Naive thymus-derived CD8-positive, alpha-beta T cell (primary cell): ENCODE results near the gene TBCCD1. TPM values are rescaled to one million over a fixed set of nuclear protein-coding genes. Genes with fewer than 3 reads are reported as not detected.
"Not testable (repeated sequence)": the region's sequence is repeated elsewhere in the genome, so short reads cannot be mapped to it uniquely, and the experiment has no call there.

Experiments
- ATAC-seq, 2 donors: fragments of 150-1000 bp; cut with Tn5 transposase in 1 of 2; sonication (Bioruptor Pico), chemical (Tn5 transposase) in 1 of 2; 1 replicate in 1 of 2; 2 replicates in 1 of 2; pipeline ENCODE4 v1.10.0; 2021; ENCODE audit warnings: mild to moderate bottlenecking in 2 of 2, moderate library complexity in 2 of 2
- POLR2A ChIA-PET: fragments of 350-600 bp; sonication (Branson Sonifier 250); formaldehyde crosslinking; loops from one replicate; lab custom pipeline; 2021; ENCODE audit warnings: antibody characterized with exemption; lab: Charles Lee
- DNase-seq, 10 donors: peaks; one replicate each; pipeline versions ENCODE4 v3.0.0 to v3.0.0-alpha.2; 2020 to 2022
- H3K27ac Mint-ChIP-seq, 10 donors: one replicate each; pipeline ENCODE4 v1.8.0; 2020 to 2022; ENCODE audit warnings: mild to moderate bottlenecking in 10 of 10, mixed read lengths in 10 of 10, moderate library complexity in 4 of 10, inconsistent platforms in 1 of 10
- H3K27me3 Mint-ChIP-seq, 5 donors: one replicate each; pipeline ENCODE4 v1.8.0; 2021 to 2022; ENCODE audit warnings: mixed read lengths in 5 of 5
- H3K36me3 Mint-ChIP-seq, 3 donors: one replicate each; pipeline ENCODE4 v1.8.0; 2020 to 2022; ENCODE audit warnings: mixed read lengths in 3 of 3, mild to moderate bottlenecking in 2 of 3, inconsistent platforms in 1 of 3
- H3K4me1 Mint-ChIP-seq, 4 donors: one replicate each; pipeline ENCODE4 v1.8.0; 2021 to 2022; ENCODE audit warnings: mixed read lengths in 4 of 4
- H3K4me3 Mint-ChIP-seq, 10 donors: one replicate each; pipeline ENCODE4 v1.8.0; 2020 to 2022; ENCODE audit warnings: mild to moderate bottlenecking in 10 of 10, mixed read lengths in 10 of 10, moderate library complexity in 6 of 10, inconsistent platforms in 1 of 10
- H3K9me3 Mint-ChIP-seq, 9 donors: one replicate each; pipeline ENCODE4 v1.8.0; 2020 to 2022; ENCODE audit warnings: mixed read lengths in 9 of 9, mild to moderate bottlenecking in 3 of 9, inconsistent platforms in 1 of 9, moderate library complexity in 1 of 9
- polyA plus RNA-seq, 3 donors: library from polyadenylated mRNA; unstranded; fragments of 300-500 nt; fragmentation: Illumina TruSeq; gene quantifications; one replicate each; pipeline ENCODE4 v1.2.3, GENCODE V29; 2021
- total RNA-seq, 8 experiments: library from RNA in 2 of 8; stranded (reverse) in 2 of 8; gene quantifications; one replicate each; pipeline ENCODE4 v1.2.3 and lab custom pipeline; 2021 to 2026

The TBCCD1 gene
- total and polyA plus RNA-seq, 5 experiments from 2014 or later: 11.9 to 22.7 (median 17.7) TPM

DNA sequence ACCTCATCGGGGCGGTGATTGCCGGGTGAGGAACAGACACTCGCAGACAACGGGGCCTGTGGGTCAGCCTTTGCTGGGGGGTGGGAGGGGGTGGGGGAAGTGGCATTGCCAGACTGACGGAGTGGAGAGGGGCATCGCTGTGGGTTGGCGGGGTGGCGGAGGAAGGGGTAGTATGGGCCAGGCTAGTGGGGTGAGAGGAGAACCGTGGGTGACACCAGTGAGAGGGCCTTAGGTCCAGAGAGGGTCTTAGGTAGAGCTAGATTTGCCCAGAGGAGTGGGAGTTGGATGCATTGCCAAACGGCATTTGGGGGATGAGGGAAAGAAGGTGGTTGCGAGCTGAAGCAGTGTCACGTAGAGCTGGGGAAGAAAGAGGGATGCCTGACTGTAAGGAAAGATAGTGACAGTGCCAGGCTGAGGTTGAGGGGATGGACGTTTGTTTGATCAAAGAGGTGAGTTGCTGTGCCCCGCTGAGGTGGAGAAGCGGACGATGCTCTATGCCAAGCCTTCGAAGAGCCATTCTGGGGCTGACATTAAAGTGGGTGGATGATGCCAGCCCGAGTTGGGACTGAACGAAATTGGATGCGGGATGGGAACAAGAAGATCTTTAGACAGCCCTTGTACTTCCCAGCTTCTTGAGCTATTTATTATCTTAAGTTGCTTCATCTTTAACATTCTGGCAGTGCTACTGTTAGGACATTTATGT, 4.0 kb upstream of the TBCCD1 start:
- ATAC-seq (no peak), DNase-seq (peak in 2 of 10 donors; percentile 1 to 4)
- Mint-ChIP-seq H3K9me3 (no peaks in the 10 kb centered on the region), H3K4me1 (peaks cover 30 to 59% (median 53%) of the 10 kb centered on the region in 4 donors), H3K27ac (peak overlapping the region; percentile 74 to 99 (median 98)), H3K27me3 (no peaks in the 10 kb centered on the region), H3K36me3 (peaks cover 0 to 38% (median 13%) of the 10 kb centered on the region in 3 donors), H3K4me3 (peak overlapping the region; percentile 91 to 99 (median 96))
- POLR2A ChIA-PET: interaction anchor here (0.9 to 5.6 kb wide), 9 partner anchors 9 to 985 kb away, joined by 3 to 85 read pairs (median 5); partner anchors contain the start of genes EIF4A2, SENP2 and TRA2B

DNA sequence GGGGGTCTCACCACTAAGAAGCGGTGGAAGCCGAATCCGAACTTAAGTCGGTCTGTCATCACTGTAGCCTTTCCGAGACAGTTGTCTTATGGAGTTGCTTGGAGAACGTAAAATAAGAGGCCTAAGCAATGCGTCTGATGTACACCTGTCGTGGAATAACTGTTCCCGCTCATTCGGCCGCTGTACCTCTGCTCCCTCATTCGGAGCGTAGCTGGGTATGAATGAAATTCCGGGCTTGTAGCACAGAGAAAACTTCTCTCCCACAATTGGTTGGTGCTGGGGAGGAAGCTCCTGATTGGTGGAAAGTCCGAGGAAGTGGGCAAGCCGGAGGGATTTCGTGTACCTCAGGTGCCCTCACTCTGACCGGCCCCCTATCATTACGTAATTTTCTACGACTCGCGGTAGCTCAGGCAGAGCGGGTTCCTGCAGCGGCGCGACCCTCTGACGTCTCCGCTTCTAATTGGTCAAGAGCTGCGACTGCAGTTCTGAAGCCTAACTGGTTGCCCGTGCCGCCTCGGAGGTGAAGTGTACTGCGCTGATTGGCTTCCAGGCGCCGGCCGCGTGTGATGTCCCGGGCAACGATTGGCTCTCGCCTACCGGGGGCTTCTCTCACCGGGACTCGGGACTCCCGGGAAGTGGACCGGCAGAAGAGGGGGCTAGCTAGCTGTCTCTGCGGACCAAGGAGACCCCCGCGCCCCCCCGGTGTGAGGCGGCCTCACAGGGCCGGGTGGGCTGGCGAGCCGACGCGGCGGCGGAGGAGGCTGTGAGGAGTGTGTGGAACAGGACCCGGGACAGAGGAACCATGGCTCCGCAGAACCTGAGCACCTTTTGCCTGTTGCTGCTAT, 3.2 kb upstream of the TBCCD1 start, which contains the start of gene DNAJB11:
TSS of gene DNAJB11 (plus strand) at position 625 of the 845 bp plus-strand sequence. CDS start at position 803, 178 bp downstream.
- Mint-ChIP-seq H3K27ac (peak within 1 kb of the TSS; percentile 78 to 99 (median 98)), H3K4me3 (peak within 1 kb of the TSS; percentile 91 to 99 (median 96)), H3K36me3 (peaks cover 0 to 30% (median 8%) of the 10 kb centered on the region in 3 donors), H3K9me3 (no peaks in the 10 kb centered on the region), H3K4me1 (peaks cover 28 to 65% (median 53%) of the 10 kb centered on the region in 4 donors), H3K27me3 (no peaks in the 10 kb centered on the region)
- ATAC-seq: peak; percentile 84 to 86
- POLR2A ChIA-PET: interaction anchor here (0.9 to 5.6 kb wide), 9 partner anchors 8 to 984 kb away, joined by 3 to 85 read pairs (median 5); partner anchors contain the start of genes EIF4A2, SENP2 and TRA2B
- peak; percentile 92 to 99 (median 98) for DNase-seq

- H3K27me3 Mint-ChIP-seq: no peaks in the 10 kb centered on the region
- peaks cover 0 to 25% (median 8%) of the 10 kb centered on the region in 3 donors for H3K36me3 Mint-ChIP-seq
- peaks cover 28 to 68% (median 53%) of the 10 kb centered on the region in 4 donors for H3K4me1 Mint-ChIP-seq
- POLR2A ChIA-PET: interaction anchor here (0.9 to 5.6 kb wide), 7 partner anchors 47 to 984 kb away, joined by 3 to 85 read pairs (median 5); partner anchors contain the start of genes EIF4A2, SENP2 and TRA2B
- peak overlapping the region; percentile 78 to 99 (median 98) for H3K27ac Mint-ChIP-seq
- no peaks in the 10 kb centered on the region for H3K9me3 Mint-ChIP-seq
- ATAC-seq (no peak), DNase-seq (no peak)
- H3K4me3 Mint-ChIP-seq: peak overlapping the region; percentile 91 to 99 (median 96)
Observed at GRCh38 chr3:186569779-186570095, 2.6 kb upstream of the TBCCD1 start.

GRCh38 chr3:186569361-186569760, 2.2 kb upstream of the TBCCD1 start:
- H3K9me3 Mint-ChIP-seq, ATAC-seq, H3K27me3 Mint-ChIP-seq, DNase-seq: not testable (repeated sequence)
- Mint-ChIP-seq H3K4me1 (peaks cover 28 to 69% (median 53%) of the 10 kb centered on the region in 4 donors), H3K36me3 (peaks cover 0 to 21% (median 8%) of the 10 kb centered on the region in 3 donors), H3K4me3 (peak overlapping the region; percentile 91 to 99 (median 96)), H3K27ac (peak overlapping the region in 9 of 10 donors; percentile 91 to 99 (median 99))
- POLR2A ChIA-PET: interaction anchor here (2.7 to 5.6 kb wide), 2 partner anchors 215 to 632 kb away, joined by 22 to 85 read pairs; partner anchors contain the start of genes EIF4A2 and TRA2B

DNA sequence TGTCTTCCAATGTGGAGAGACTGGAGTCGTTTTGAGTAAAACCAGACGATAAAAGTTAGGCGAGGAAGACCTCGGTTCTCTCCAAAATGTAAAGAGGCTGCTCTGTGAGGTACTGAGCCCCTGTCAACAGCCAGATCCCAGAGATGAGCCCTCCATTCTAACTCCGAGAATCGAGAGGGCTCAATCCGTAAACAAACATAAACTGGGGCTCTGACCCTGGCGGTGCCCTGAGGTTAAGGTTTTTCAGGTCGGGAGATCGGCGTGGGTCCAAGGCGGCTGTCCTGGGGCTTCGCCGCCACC, 417 bp downstream of the TBCCD1 start:
- peaks cover 34 to 78% (median 68%) of the 10 kb centered on the region in 4 donors for H3K4me1 Mint-ChIP-seq
- no peak for DNase-seq
- no peaks in the 10 kb centered on the region for H3K9me3 Mint-ChIP-seq
- H3K36me3 Mint-ChIP-seq: peaks cover 0 to 18% (median 8%) of the 10 kb centered on the region in 3 donors
- no peaks in the 10 kb centered on the region for H3K27me3 Mint-ChIP-seq
- peak overlapping the region; percentile 92 to 97 (median 94) for H3K4me3 Mint-ChIP-seq
- POLR2A ChIA-PET: interaction anchor here (1.0 to 5.6 kb wide), 4 partner anchors 48 to 629 kb away, joined by 3 to 85 read pairs (median 5); partner anchors contain the start of gene EIF4A2
- ATAC-seq: no peak
- H3K27ac Mint-ChIP-seq: peak overlapping the region; percentile 90 to 98 (median 97)

DNA sequence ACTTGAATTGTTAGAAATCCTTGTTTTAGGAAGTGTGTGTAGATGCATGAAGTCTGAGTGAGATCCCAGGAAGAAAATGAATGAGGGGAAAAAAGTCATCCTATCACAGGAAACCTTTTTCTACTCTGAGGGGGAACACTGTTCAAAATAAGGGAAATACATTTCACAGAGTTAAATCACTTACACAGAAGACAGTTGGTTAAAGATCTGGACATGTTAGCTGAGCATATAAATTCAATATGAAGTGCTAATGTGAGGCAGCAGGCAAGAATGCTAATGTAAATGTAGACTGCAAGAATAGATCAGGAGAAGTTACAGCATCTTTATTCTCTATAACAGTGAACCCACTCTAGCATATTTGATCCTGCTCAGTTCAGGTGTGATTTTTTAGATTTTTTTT, 2.6 kb downstream of the TBCCD1 start:
- no peak for DNase-seq
- Mint-ChIP-seq H3K36me3 (peaks cover 0 to 32% (median 12%) of the 10 kb centered on the region in 3 donors), H3K4me1 (peaks cover 30 to 78% (median 67%) of the 10 kb centered on the region in 4 donors), H3K9me3 (no peaks in the 10 kb centered on the region), H3K4me3 (peak overlapping the region in 8 of 10 donors; percentile 2 to 44 (median 26)), H3K27ac (peak overlapping the region in 3 of 10 donors; percentile 21 to 82 (median 48)), H3K27me3 (no peaks in the 10 kb centered on the region)
- no peak for ATAC-seq
- POLR2A ChIA-PET: no interaction called here

DNA sequence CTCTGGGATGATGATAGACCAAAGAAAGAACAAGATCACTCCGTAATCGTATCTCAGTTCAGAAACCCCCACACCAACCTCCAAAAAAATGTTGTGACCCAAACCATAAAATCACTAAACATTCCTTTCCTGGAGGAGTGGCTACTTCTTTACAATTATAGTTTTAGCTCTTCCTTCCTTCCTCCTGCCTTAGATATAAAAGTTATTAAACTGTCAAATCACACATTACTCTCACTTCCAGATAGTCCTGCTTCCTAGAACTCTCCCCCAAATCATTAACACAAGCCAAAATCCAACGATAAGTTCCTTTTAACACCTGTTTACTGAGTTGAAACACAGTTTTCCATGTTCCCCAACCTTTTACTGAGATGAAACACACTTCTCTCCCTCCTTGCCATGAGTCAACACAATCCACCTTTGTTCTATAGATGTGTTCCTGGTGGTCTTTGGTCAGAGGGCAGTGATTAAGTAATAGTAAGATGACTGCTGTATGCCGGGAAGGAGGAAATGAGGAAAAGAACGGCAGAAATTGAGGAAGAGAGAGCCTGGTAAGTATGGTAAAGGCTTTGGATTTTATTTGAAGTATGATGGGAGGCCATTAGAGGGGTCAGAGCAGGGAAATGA, 14.6 kb downstream of the TBCCD1 start:
- peaks cover 7 to 76% (median 16%) of the 10 kb centered on the region in 3 donors for H3K36me3 Mint-ChIP-seq
- peak overlapping the region in 2 of 10 donors; percentile 21 to 77 for H3K27ac Mint-ChIP-seq
- POLR2A ChIA-PET: no interaction called here
- peaks cover 0 to under 1% (median under 1%) of the 10 kb centered on the region in 4 donors for H3K4me1 Mint-ChIP-seq
- no peak for ATAC-seq
- no peaks in the 10 kb centered on the region for H3K9me3 Mint-ChIP-seq
- no peaks in the 10 kb centered on the region for H3K27me3 Mint-ChIP-seq
- no peak for DNase-seq
- H3K4me3 Mint-ChIP-seq: no peak overlapping the region

DNA sequence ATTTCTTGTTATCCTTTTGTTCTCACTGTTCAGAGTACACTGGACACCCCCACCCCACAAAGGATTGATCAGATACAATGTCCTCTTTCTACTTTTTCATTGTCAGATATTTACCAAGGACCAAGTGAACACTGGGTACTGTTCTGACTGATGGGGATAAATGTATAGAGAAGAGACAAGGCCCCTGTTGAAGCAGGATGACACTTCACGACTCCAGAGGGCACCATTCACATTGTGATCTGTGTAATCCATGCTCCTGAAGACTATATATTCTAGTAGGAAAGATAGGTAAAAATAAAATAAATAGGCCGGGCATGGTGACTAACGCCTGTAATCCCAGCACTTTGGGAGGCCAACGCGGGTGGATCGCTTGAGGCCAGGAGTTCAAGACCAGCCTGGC, 15.8 kb downstream of the TBCCD1 start:
- H3K9me3 Mint-ChIP-seq: no peaks in the 10 kb centered on the region
- no peak overlapping the region for H3K27ac Mint-ChIP-seq
- ATAC-seq: no peak
- POLR2A ChIA-PET: no interaction called here
- no peak for DNase-seq
- no peaks in the 10 kb centered on the region for H3K4me1 Mint-ChIP-seq
- H3K27me3 Mint-ChIP-seq: no peaks in the 10 kb centered on the region
- peaks cover 4 to 72% (median 12%) of the 10 kb centered on the region in 3 donors for H3K36me3 Mint-ChIP-seq
- no peak overlapping the region for H3K4me3 Mint-ChIP-seq

- Mint-ChIP-seq H3K27ac (no peak overlapping the region), H3K4me3 (no peak overlapping the region), H3K9me3 (no peaks in the 10 kb centered on the region), H3K36me3 (peaks cover 4 to 68% (median 12%) of the 10 kb centered on the region in 3 donors), H3K4me1 (no peaks in the 10 kb centered on the region), H3K27me3 (no peaks in the 10 kb centered on the region)
- POLR2A ChIA-PET: no interaction called here
- DNase-seq: no peak
- no peak for ATAC-seq
Observed at GRCh38 chr3:186549497-186549896, 17.6 kb downstream of the TBCCD1 start.

- Mint-ChIP-seq H3K4me3 (no peak within 1 kb of the TSS), H3K27ac (no peak within 1 kb of the TSS), H3K9me3 (no peaks in the 10 kb centered on the region), H3K27me3 (no peaks in the 10 kb centered on the region), H3K4me1 (peaks cover 6 to 11% (median 9%) of the 10 kb centered on the region in 4 donors), H3K36me3 (peaks cover 4 to 39% (median 5%) of the 10 kb centered on the region in 3 donors)
- POLR2A ChIA-PET: no interaction called here
- ATAC-seq (no peak), DNase-seq (no peak)
Observed at GRCh38 chr3:186544281-186544680, 22.9 kb downstream of the TBCCD1 start, which contains the start of gene CRYGS. Gene CRYGS (minus strand): TSS chr3:186544380. CDS start chr3:186544326, 54 bp downstream.

DNA sequence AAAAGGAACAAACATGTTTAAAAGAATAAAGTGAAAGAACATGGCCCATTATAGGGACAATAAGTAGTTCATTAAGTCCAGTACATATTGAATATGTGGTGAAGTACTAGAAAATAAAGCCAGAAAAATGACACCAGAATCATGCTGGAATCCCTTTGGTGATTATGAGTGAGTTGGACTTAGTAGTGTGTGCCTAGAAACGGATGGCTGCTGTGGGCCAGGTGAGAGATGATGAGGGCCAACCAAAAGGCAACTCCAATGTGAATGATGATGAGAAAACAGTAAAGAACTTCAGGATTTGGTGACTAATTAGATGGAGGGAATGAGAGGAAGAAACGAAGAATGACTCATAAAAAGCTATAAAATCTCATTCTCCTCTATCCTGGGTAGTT, 26.3 kb downstream of the TBCCD1 start:
- POLR2A ChIA-PET: interaction anchor here (0.7 to 2.7 kb wide), 5 partner anchors 11 to 562 kb away, joined by 3 to 8 read pairs (median 4); no protein-coding TSS in a partner anchor
- DNase-seq (no peak), ATAC-seq (peak in 1 of 2 donors; percentile 51)
- Mint-ChIP-seq H3K4me3 (no peak overlapping the region), H3K27ac (peak overlapping the region in 3 of 10 donors; percentile 17 to 64 (median 24)), H3K36me3 (peaks cover 0 to 20% (median 0%) of the 10 kb centered on the region in 3 donors), H3K9me3 (no peaks in the 10 kb centered on the region), H3K27me3 (no peaks in the 10 kb centered on the region), H3K4me1 (peaks cover 6 to 14% (median 9%) of the 10 kb centered on the region in 4 donors)
